ENCODE measurements around the gene FAM76B. TPM values are rescaled to one million over a fixed set of nuclear protein-coding genes. Genes with fewer than 3 reads are reported as not detected.

Gene FAM76B
- total RNA-seq, 1 donor from 2014 or later, result 22.6 TPM

GRCh38 chr11:95727111-95727510, 62.5 kb downstream of the FAM76B start:
- Histone ChIP-seq H3K4me3 (no peak overlapping the region), H3K27me3 (ENCODE audit: low read depth) (no peaks in the 10 kb centered on the region), H3K36me3 (no peaks in the 10 kb centered on the region), H3K27ac (no peak overlapping the region), H3K9me3 (no peaks in the 10 kb centered on the region), H3K4me1 (no peaks in the 10 kb centered on the region)
- intact Hi-C loops (cut with DNase I), result no loop called here
- ATAC-seq, result no peak
- no peak for TF ChIP-seq CTCF (IDR thresholded peaks at IDR 0.05)
- no peak for DNase-seq

- Histone ChIP-seq H3K27ac (no peak overlapping the region), H3K27me3 (ENCODE audit: low read depth) (no peaks in the 10 kb centered on the region), H3K36me3 (no peaks in the 10 kb centered on the region), H3K4me1 (no peaks in the 10 kb centered on the region), H3K9me3 (no peaks in the 10 kb centered on the region), H3K4me3 (no peak overlapping the region)
- no peak for ATAC-seq
- no peak for TF ChIP-seq CTCF (IDR thresholded peaks at IDR 0.05)
- intact Hi-C loops (cut with DNase I), result no loop called here
- no peak for DNase-seq
These were observed 64.4 kb downstream of the FAM76B start for GRCh38 chr11:95725196-95725595.

- no peak overlapping the region for H3K27ac ChIP-seq
- no peak for TF ChIP-seq CTCF (IDR thresholded peaks at IDR 0.05)
- ATAC-seq, result no peak
These were observed 66.1 kb downstream of the FAM76B start for GRCh38 chr11:95723361-95723942.

GRCh38 chr11:95720195-95720594, 69.4 kb downstream of the FAM76B start:
- Histone ChIP-seq H3K9me3 (no peaks in the 10 kb centered on the region), H3K4me3 (no peak overlapping the region), H3K27ac (no peak overlapping the region), H3K27me3 (ENCODE audit: low read depth) (no peaks in the 10 kb centered on the region), H3K36me3 (no peaks in the 10 kb centered on the region), H3K4me1 (no peaks in the 10 kb centered on the region)
- no peak for DNase-seq
- no peak for TF ChIP-seq CTCF (IDR thresholded peaks at IDR 0.05)
- intact Hi-C loops (cut with DNase I), result no loop called here
- ATAC-seq, result no peak

More at GRCh38 chr11:95723361-95723942, 66.1 kb downstream of the FAM76B start:
- no peaks in the 10 kb centered on the region for H3K9me3 ChIP-seq
- no peaks in the 10 kb centered on the region for H3K27me3 ChIP-seq (ENCODE audit: low read depth)
- no peaks in the 10 kb centered on the region for H3K36me3 ChIP-seq
- intact Hi-C loops (cut with DNase I), result no loop called here
- H3K4me1 ChIP-seq, result no peaks in the 10 kb centered on the region
- H3K4me3 ChIP-seq, result no peak overlapping the region
- no peak for DNase-seq

Other genes with a start within 250 kb of the FAM76B start
- gene CEP57, start 716 bp upstream of the FAM76B start, total RNA-seq, result 30.2 TPM
- gene MTMR2, start 134.3 kb upstream of the FAM76B start, total RNA-seq, result 24.9 TPM